ENCODE results near the gene GLTP. TPM values are rescaled to one million over a fixed set of nuclear protein-coding genes. Genes with fewer than 3 reads are reported as not detected.

GLTP gene
- total and polyA plus RNA-seq, 2 of the 13 experiments (the other 11 are each of a cell fraction or from before 2014, with no cell fraction given): 10.7 to 12.9 TPM

DNA sequence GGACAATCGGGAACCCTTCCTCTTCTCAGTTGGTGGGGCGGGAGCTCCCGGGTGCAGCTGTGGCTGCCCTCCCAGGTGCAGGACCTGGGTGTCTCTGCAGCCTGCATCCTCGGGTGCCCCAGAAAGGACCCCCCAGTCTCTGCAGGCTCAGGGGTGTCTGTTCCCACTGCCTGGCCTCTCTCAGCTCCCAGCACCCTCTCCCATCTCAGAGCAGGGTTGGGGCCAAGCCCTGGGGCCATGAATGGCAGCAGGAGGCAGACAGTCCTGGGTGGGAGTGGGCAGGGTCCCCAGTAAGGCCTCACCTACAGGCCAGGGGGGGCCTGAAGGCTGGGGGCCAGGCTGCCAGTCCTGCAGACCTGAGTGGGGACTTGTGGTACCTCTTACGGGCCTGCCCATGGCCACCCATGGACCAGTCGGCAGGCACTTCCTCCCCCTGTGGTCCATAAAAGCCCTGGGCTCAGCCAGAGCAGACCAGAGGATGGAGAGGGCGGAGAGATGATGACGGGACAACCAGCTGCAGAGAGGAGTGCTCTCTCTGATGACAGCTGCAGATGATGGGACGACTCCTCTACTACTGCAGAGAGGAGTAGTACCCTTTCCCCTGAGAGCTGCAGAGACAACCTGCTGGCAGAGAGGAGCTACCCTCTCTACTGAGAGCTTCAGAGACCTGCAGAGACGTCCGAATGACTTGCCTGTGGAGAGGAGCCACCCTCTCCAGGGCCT is 46.3 kb upstream of the GLTP start:
- in situ Hi-C loops (cut with HindIII; ENCODE audit: extremely low pct_ligation_motif_present, low pct_unique_long_range_greater_than_20kb) (no loop called here), intact Hi-C loops (cut with micrococcal nuclease; ENCODE audit: unreplicated experiment) (loop anchor here (5.0 kb wide), 1 partner anchor 74 kb away; no protein-coding TSS in a partner anchor)
- Histone ChIP-seq H3K79me2 (ENCODE audit: insufficient read depth, low read length) (no peaks in the 10 kb centered on the region), H3K9me3 (ENCODE audit: low read length) (no peaks in the 10 kb centered on the region), H2AFZ (ENCODE audit: low read length) (no peak overlapping the region), H3K4me2 (ENCODE audit: low read depth, low read length) (no peak overlapping the region), H3K27ac (ENCODE audit: extremely low read length, insufficient read depth, low read length) (no peak overlapping the region), H3K4me3 (replicated peaks in 1 of 3; ENCODE audit: insufficient read depth in 1 of 3, low read depth in 2 of 3, low read length in 3 of 3) (no peak overlapping the region), H3K36me3 (replicated peaks in 1 of 2; ENCODE audit: control insufficient read depth in 1 of 2, insufficient read depth in 2 of 2, low read length in 2 of 2) (peaks cover 3 to 4% of the 10 kb centered on the region in 2 experiments; a peak in 1 of 5 replicates), H3K4me1 (ENCODE audit: insufficient read depth, low read length) (peaks cover 25% of the 10 kb centered on the region), H3K27me3 (ENCODE audit: control insufficient read depth in 1 of 2, insufficient read depth in 2 of 2, low read length in 2 of 2) (no peaks in the 10 kb centered on the region), H4K20me1 (ENCODE audit: insufficient read depth, low read length) (no peaks in the 10 kb centered on the region), H3K9ac (ENCODE audit: insufficient read depth, low read depth, low read length) (no peak overlapping the region)
- ATAC-seq: no peak; the same call in 2 of the 3 replicates
- no peak for DNase-seq (ENCODE audit: low spot score)
- FAIRE-seq: no peak
- TF ChIP-seq ZNF260 (CRISPR knock-in tag; IDR thresholded peaks at IDR 0.05; ENCODE audit: borderline replicate concordance, low read depth) (no peak), TP53 (CRISPR knock-in tag; conservative IDR thresholded peaks at IDR 0.05) (no peak), ZKSCAN1 (IDR thresholded peaks at IDR 0.05; ENCODE audit: low read length) (no peak), ZNF562 (CRISPR knock-in tag; IDR thresholded peaks at IDR 0.05; ENCODE audit: borderline replicate concordance) (no peak), NFRKB (IDR thresholded peaks at IDR 0.05) (no peak), MXI1 (IDR thresholded peaks at IDR 0.05; ENCODE audit: borderline replicate concordance, low read depth, low read length) (no peak), ZNF589 (CRISPR knock-in tag; conservative IDR thresholded peaks at IDR 0.05) (no peak), NPAS2 (CRISPR knock-in tag; IDR thresholded peaks at IDR 0.05; ENCODE audit: borderline replicate concordance) (no peak), ZZZ3 (CRISPR knock-in tag; IDR thresholded peaks at IDR 0.05; ENCODE audit: borderline replicate concordance) (no peak), ZNF619 (CRISPR knock-in tag; IDR thresholded peaks at IDR 0.05) (no peak), ZNF232 (CRISPR knock-in tag; IDR thresholded peaks at IDR 0.05; ENCODE audit: borderline replicate concordance) (no peak), SPEN (CRISPR knock-in tag; IDR thresholded peaks at IDR 0.05; ENCODE audit: low read depth) (no peak), KMT2A (CRISPR knock-in tag; IDR thresholded peaks at IDR 0.05) (no peak), ZFYVE20 (CRISPR knock-in tag; IDR thresholded peaks at IDR 0.05; ENCODE audit: borderline replicate concordance, low read depth) (no peak), ZNF121 (CRISPR knock-in tag; IDR thresholded peaks at IDR 0.05) (no peak), ZNF552 (CRISPR knock-in tag; IDR thresholded peaks at IDR 0.05; ENCODE audit: borderline replicate concordance) (no peak), ZNF775 (CRISPR knock-in tag; IDR thresholded peaks at IDR 0.05; ENCODE audit: borderline replicate concordance) (no peak), JARID2 (CRISPR knock-in tag; IDR thresholded peaks at IDR 0.05; ENCODE audit: insufficient replicate concordance) (no peak)
- TF ChIP-seq, protein P1, sequence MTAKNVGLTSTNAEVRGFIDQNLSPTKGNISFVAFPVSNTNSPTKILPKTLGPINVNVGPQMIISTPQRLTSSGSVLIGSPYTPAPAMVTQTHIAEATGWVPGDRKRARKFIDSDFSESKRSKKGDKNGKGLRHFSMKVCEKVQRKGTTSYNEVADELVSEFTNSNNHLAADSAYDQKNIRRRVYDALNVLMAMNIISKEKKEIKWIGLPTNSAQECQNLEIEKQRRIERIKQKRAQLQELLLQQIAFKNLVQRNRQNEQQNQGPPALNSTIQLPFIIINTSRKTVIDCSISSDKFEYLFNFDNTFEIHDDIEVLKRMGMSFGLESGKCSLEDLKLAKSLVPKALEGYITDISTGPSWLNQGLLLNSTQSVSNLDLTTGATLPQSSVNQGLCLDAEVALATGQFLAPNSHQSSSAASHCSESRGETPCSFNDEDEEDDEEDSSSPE (CRISPR knock-in tag; IDR thresholded peaks at IDR 0.05): no peak
- TF ChIP-seq, protein P2, sequence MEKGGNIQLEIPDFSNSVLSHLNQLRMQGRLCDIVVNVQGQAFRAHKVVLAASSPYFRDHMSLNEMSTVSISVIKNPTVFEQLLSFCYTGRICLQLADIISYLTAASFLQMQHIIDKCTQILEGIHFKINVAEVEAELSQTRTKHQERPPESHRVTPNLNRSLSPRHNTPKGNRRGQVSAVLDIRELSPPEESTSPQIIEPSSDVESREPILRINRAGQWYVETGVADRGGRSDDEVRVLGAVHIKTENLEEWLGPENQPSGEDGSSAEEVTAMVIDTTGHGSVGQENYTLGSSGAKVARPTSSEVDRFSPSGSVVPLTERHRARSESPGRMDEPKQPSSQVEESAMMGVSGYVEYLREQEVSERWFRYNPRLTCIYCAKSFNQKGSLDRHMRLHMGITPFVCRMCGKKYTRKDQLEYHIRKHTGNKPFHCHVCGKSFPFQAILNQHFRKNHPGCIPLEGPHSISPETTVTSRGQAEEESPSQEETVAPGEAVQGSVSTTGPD (CRISPR knock-in tag; IDR thresholded peaks at IDR 0.05): no peak
- BruUV-seq (replicated peaks): no TSS peak
- 90% methylated on average over 5 of the region's 11 CpGs for WGBS (ENCODE audit: low lambda C conversion rate)
- ChIA-PET CTCF (ENCODE audit: low intra/inter-chr PET ratio, low total read pairs) (interaction anchor here (0.9 to 2.3 kb wide), 2 partner anchors 9 to 73 kb away, joined by 3 to 10 read pairs; no protein-coding TSS in a partner anchor), POLR2A (no interaction called here)
